PC-3 (cell line): ENCODE data around the gene GOPC. TPM values are rescaled to one million over a fixed set of nuclear protein-coding genes. Genes with fewer than 3 reads are reported as not detected.

ENCODE experiments used
- ATAC-seq: fragments of 200-7000 bp; cut with Tn5 transposase; 2 replicates; pipeline ENCODE4 v1.9.1; 2020; ENCODE audit warnings: mild to moderate bottlenecking, moderate library complexity
- BruUV-seq: library from RNA; stranded (reverse); fragments of 400-500 nt; replicated peaks from 2 replicates; lab custom pipeline; 2021; lab: Mats Ljungman, UMichigan
- CTCF ChIA-PET: fragments of 300-600 bp; sonication (Branson Sonifier 250); formaldehyde crosslinking; loops from one replicate; lab custom pipeline; 2022; ENCODE audit warnings: antibody characterized with exemption; lab: Charles Lee
- POLR2A ChIA-PET: fragments of 300-600 bp; sonication (Branson Sonifier 250); formaldehyde crosslinking; loops from one replicate; lab custom pipeline; 2022; ENCODE audit warnings: antibody characterized with exemption; ENCODE audit not compliant: unreplicated experiment; lab: Charles Lee
- DNase-seq: peaks from one replicate; pipeline ENCODE4 v3.0.0-alpha.2; 2015
- H2AFZ ChIP-seq: fragments of 300-600 bp; sonication (generic); 2 replicates; pipeline ENCODE4 v1.6.0; 2016; ENCODE audit warnings: antibody characterized with exemption, low read length
- H3F3A ChIP-seq: fragments of 300-600 bp; sonication (generic); one replicate; pipeline ENCODE4 v1.6.0; 2017; ENCODE audit warnings: antibody characterized with exemption, low read length, control low read depth, mild to moderate bottlenecking; ENCODE audit not compliant: unreplicated experiment
- H3K27ac ChIP-seq: fragments of 300-600 bp; sonication (generic); 2 replicates; pipeline ENCODE4 v1.5.1; 2016; ENCODE audit warnings: mild to moderate bottlenecking, low read length
- H3K27me3 ChIP-seq: fragments of 300-600 bp; sonication (generic); 2 replicates; pipeline ENCODE4 v1.6.1; 2016; ENCODE audit warnings: low read length, mixed read lengths
- H3K36me3 ChIP-seq: fragments of 300-600 bp; sonication (generic); 2 replicates; pipeline ENCODE4 v1.6.1; 2016; ENCODE audit warnings: low read depth, mixed run types, low read length, mixed read lengths
- H3K4me1 ChIP-seq: fragments of 300-600 bp; sonication (generic); 2 replicates; pipeline ENCODE4 v1.5.1; 2016; ENCODE audit warnings: low read length; ENCODE audit not compliant: insufficient read depth
- H3K4me2 ChIP-seq: fragments of 300-600 bp; sonication (generic); 2 replicates; pipeline ENCODE4 v1.6.0; 2016; ENCODE audit warnings: low read length
- H3K4me3 ChIP-seq: fragments of 300-600 bp; sonication (generic); 2 replicates; pipeline ENCODE4 v1.5.1; 2016; ENCODE audit warnings: mild to moderate bottlenecking, low read length, mixed read lengths
- H3K79me2 ChIP-seq: fragments of 300-600 bp; sonication (generic); 2 replicates; pipeline ENCODE4 v1.6.1; 2017; ENCODE audit warnings: low read length, mixed read lengths
- H3K9ac ChIP-seq: fragments of 300-600 bp; sonication (generic); 2 replicates; pipeline ENCODE4 v1.6.0; 2016; ENCODE audit warnings: mild to moderate bottlenecking, low read length
- H3K9me2 ChIP-seq: fragments of 300-600 bp; sonication (generic); replicated peaks from 2 replicates; pipeline ENCODE4 v1.6.1; 2016; ENCODE audit warnings: mixed run types, low read length, mixed read lengths
- H3K9me3 ChIP-seq: fragments of 300-600 bp; sonication (generic); 2 replicates; pipeline ENCODE4 v1.6.1; 2016; ENCODE audit warnings: low read length, mixed read lengths
- H4K20me1 ChIP-seq: fragments of 300-600 bp; sonication (generic); 2 replicates; pipeline ENCODE4 v1.6.1; 2016; ENCODE audit warnings: low read length, mixed read lengths
- EZH2 ChIP-seq: fragments of 300-600 bp; sonication (generic); IDR thresholded peaks from one replicate; pipeline ENCODE4 v1.6.1; 2017; ENCODE audit warnings: antibody characterized with exemption, mild to moderate bottlenecking, low read length; ENCODE audit not compliant: unreplicated experiment
- EZH2phosphoT487 ChIP-seq: fragments of 300-600 bp; sonication (generic); IDR thresholded peaks from 2 replicates; pipeline ENCODE4 v1.6.1; 2018; ENCODE audit warnings: mild to moderate bottlenecking, antibody characterized with exemption, low read length, borderline replicate concordance
- intact Hi-C: fragments of 100-400 bp; cut with micrococcal nuclease; formaldehyde crosslinking; loops from 2 replicates; pipeline ENCODE4 v1.9.0; 2023
- total RNA-seq: library from RNA; depleted of rRNA; stranded (reverse); fragments of >200 nt; gene quantifications from 2 replicates; pipeline ENCODE4 v1.2.3, GENCODE V29; 2014
- TF ChIP-seq, protein P1 (sequence below): fragments of 300-600 bp; sonication (generic); conservative IDR thresholded peaks from 2 replicates; pipeline ENCODE4 v1.5.1; 2017; ENCODE audit warnings: antibody characterized with exemption, low read depth, mild to moderate bottlenecking, low read length

Gene GOPC
- total RNA-seq, 1 experiment from 2014 or later = 15.8 TPM

DNA sequence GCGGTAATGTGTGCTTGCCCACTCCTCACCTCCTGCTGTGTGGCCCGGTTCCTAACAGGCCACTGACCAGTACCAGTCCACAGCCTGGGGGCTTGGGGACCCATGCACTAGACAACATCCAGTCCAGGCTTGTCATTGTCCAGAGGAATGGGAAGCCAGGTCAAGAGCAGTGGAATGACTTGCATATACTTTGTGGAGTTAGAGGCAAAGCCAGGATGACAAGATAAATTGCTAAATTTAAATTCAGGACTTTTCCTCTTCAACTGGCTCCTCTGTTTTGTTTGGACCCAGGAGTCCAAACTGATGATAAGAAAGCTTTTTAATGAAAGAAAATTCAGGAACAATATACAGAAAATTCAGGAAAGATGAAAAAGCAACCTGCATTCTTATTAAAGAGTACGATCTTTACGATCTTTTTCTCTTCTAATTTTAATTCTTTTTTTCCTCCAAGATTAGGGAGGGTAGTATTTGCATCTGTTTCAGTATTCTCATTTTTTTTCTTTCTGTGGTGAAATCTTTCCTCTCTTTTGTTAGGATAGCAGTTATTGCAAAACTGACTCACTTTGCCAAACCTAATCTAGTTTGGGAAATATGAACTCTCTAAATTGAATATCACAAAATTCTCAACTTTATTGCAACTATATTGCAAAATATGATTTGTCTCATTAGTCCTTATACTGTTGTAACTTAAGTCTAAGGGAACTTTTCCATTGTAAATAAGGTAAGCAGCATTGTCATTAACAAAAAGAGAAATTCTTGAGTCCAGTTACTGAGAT lies 71.7 kb downstream of the GOPC start:
- no peaks in the 10 kb centered on the region for H3K9me3 ChIP-seq
- H3K9me2 ChIP-seq = no peaks in the 10 kb centered on the region
- intact Hi-C loops = no loop called here
- H3K9ac ChIP-seq = no peak overlapping the region
- H3K36me3 ChIP-seq = no peaks in the 10 kb centered on the region
- no peaks in the 10 kb centered on the region for H4K20me1 ChIP-seq
- TF ChIP-seq, protein P1, sequence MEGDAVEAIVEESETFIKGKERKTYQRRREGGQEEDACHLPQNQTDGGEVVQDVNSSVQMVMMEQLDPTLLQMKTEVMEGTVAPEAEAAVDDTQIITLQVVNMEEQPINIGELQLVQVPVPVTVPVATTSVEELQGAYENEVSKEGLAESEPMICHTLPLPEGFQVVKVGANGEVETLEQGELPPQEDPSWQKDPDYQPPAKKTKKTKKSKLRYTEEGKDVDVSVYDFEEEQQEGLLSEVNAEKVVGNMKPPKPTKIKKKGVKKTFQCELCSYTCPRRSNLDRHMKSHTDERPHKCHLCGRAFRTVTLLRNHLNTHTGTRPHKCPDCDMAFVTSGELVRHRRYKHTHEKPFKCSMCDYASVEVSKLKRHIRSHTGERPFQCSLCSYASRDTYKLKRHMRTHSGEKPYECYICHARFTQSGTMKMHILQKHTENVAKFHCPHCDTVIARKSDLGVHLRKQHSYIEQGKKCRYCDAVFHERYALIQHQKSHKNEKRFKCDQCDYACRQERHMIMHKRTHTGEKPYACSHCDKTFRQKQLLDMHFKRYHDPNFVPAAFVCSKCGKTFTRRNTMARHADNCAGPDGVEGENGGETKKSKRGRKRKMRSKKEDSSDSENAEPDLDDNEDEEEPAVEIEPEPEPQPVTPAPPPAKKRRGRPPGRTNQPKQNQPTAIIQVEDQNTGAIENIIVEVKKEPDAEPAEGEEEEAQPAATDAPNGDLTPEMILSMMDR = no peak
- TF ChIP-seq EZH2phosphoT487 (no peak), EZH2 (no peak)
- H3K79me2 ChIP-seq = no peaks in the 10 kb centered on the region
- no peak overlapping the region for H3K27ac ChIP-seq
- POLR2A ChIA-PET = no interaction called here
- no peaks in the 10 kb centered on the region for H3F3A ChIP-seq
- BruUV-seq = no TSS peak
- no peak for ATAC-seq
- H2AFZ ChIP-seq = no peak overlapping the region
- H3K4me3 ChIP-seq = no peak overlapping the region
- no peak for DNase-seq
- H3K4me2 ChIP-seq = no peak overlapping the region
- no peaks in the 10 kb centered on the region for H3K4me1 ChIP-seq
- CTCF ChIA-PET = no interaction called here
- H3K27me3 ChIP-seq = no peaks in the 10 kb centered on the region

DNA sequence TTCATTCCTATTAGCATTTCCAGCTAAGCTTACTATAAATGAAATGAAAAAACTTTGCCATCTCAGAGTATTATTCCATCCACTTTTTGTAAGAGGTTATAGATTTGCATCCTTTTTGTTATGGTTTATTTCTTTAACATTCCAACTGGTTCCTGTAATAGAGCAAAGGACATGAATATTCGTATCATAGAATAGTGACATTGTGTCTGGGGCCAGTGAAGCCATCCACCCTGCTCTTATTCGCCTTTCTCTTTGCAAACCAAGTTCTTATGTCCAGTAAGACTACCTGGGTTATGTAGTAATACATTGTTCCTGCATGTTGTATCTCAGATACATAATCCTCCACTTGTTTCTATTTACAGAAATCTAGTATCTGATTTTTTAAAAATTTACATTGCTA lies 76.7 kb downstream of the GOPC start:
- no peak for TF ChIP-seq EZH2
- TF ChIP-seq, protein P1 = no peak
- H3K4me1 ChIP-seq = no peaks in the 10 kb centered on the region
- H3K9me3 ChIP-seq = no peaks in the 10 kb centered on the region
- intact Hi-C loops = no loop called here
- no peaks in the 10 kb centered on the region for H4K20me1 ChIP-seq
- no peaks in the 10 kb centered on the region for H3K27me3 ChIP-seq
- H3K27ac ChIP-seq = no peak overlapping the region
- ChIA-PET CTCF (no interaction called here), POLR2A (no interaction called here)
- BruUV-seq = no TSS peak
- DNase-seq = no peak
- H3K4me2 ChIP-seq = no peak overlapping the region
- no peaks in the 10 kb centered on the region for H3K36me3 ChIP-seq
- H2AFZ ChIP-seq = no peak overlapping the region
- no peak for ATAC-seq
- no peaks in the 10 kb centered on the region for H3K9me2 ChIP-seq
- no peaks in the 10 kb centered on the region for H3F3A ChIP-seq
- H3K79me2 ChIP-seq = no peaks in the 10 kb centered on the region
- no peak overlapping the region for H3K4me3 ChIP-seq
- H3K9ac ChIP-seq = no peak overlapping the region

- no peak overlapping the region for H2AFZ ChIP-seq
- no peaks in the 10 kb centered on the region for H3K36me3 ChIP-seq
- H3K9me2 ChIP-seq = no peaks in the 10 kb centered on the region
- no peak overlapping the region for H3K4me2 ChIP-seq
- intact Hi-C loops = no loop called here
- ChIA-PET CTCF (no interaction called here), POLR2A (interaction anchor here (0.6 kb wide), 1 partner anchor 19 kb away, joined by 7 read pairs; no protein-coding TSS in a partner anchor)
- TF ChIP-seq EZH2phosphoT487 (no peak), EZH2 (no peak)
- TF ChIP-seq, protein P1 = no peak
- H3K79me2 ChIP-seq = no peaks in the 10 kb centered on the region
- no peak overlapping the region for H3K4me3 ChIP-seq
- H3K9me3 ChIP-seq = no peaks in the 10 kb centered on the region
- H3K9ac ChIP-seq = no peak overlapping the region
- ATAC-seq = no peak
- H3K4me1 ChIP-seq = no peaks in the 10 kb centered on the region
- no peak overlapping the region for H3K27ac ChIP-seq
- DNase-seq = no peak
- no peaks in the 10 kb centered on the region for H3F3A ChIP-seq
- BruUV-seq = no TSS peak
- no peaks in the 10 kb centered on the region for H3K27me3 ChIP-seq
- H4K20me1 ChIP-seq = no peaks in the 10 kb centered on the region
Measured at GRCh38 chr6:117521791-117522502, 80.4 kb downstream of the GOPC start.
